NCI-H2227 treated with DMSO at 0.1 percent for 48 hours (cell line): ENCODE data around the gene C3.

Source experiments
- DNase-seq: peaks from one replicate; lab custom pipeline; 2025; lab: John Stamatoyannopoulos, UW

C3 gene

DNA sequence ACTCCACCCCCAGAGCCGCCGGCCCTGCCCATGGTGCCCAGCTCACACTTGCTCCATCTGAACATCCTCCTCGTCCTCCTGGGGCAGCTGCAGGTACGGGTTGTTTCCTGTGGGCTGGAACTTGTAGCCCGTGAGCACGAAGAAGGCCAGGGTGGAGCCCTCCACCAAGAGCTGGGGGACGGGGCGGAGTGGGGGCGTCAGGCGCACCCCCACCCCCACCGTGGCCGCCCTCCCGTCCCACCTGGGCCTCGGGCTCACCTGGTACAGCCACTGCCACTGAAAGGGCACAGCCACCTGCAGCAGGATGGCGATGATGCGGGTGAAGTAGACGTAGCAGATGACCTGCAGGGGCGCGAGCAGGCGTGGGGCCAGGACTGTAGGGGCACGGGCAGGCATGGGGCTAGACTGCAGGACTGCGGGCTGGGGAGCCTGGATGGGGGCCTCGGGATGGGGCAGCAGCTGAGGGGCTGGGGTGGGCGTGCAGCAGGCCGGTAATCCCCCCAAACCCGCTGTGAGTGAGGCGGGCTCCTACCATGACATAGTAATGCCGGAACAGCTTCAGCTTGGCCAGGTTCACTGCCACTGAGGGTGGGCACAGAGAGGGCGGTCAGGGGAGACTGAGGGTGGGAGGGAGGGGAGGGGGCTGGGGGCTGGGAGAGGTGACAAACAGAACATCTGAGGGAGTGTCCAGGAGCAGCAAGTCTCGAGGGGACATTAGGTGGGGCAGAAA is 10.7 kb upstream of the C3 start:
- no peak for DNase-seq

DNA sequence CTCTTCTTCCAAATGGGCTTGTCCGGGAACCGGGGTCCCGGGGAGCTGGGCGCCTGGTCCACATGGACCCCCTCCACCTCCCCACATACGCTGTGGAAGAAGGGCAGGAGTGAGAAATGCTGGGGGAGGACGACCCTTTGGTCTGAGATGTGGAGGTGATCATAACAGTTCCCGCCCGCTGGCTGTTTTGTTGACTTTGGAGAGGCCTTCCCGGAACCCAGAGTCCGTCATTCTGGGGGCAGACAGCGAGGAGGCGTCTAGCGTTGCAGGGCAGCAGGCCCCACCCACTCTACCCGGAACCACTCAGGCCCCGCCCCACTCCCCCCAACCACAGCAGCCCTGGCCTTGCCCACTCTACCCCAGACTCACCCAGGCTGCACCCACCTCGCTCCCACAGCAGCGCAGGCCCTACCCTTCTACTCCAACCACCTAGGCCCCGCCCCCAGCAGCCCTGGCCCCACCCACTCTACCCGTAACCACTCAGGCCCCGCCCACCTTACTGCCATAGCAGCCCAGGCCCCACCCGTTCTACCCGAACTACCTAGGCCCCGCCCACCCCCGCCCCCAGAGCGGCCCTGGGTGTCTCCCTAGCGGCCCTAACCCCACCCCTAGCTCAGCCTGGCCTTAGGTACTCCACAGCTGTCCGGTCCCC is 9.8 kb upstream of the C3 start:
- no peak for DNase-seq

DNA sequence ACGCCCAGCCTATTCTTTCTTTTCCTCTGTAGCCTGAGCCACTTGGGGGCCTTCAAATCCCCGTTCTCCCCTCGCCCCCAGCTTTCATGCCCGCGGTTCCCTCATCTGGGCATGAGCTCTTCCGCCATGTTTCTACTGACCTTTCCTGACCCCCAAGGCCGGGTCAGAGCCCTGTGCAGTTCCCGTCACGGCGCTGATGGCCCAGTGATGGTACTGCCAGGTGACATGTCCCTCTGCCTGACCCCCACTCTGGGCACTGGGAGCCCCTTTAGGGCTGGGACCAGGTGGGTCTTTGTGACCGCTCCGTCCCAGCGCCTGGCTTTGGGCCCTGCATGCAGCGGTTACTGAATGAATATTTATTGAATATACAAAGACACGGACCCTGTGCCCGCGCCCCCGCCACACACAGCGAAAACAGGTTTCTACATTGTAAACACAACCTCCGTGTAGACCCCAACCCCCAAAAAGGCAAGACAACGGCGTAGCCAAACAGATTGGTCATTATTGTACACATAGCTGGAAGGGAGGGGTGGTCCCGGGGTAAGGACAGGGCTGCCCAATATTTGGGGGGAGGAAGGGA is 9.2 kb upstream of the C3 start:
- no peak for DNase-seq

DNA sequence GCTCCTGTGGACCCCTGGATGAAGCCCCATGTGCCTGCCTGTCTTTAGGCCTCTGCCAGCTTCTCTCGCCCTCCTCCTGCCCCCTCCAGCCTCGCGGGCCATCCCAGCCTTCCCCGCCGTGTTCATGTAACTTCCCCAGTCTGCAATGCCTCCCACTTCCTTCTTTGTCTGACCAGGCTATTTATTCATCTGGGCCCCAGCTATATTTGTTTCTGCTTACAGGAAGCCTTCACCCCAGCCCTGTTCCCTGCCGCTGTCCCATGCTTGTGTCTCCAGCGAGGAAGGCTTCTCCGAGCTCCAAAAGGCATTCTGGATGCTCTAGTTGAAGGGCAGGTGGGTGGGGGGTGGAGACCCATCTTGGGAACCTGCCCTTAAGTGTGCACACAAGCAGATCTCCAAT is 7.9 kb upstream of the C3 start:
- no peak for DNase-seq

DNA sequence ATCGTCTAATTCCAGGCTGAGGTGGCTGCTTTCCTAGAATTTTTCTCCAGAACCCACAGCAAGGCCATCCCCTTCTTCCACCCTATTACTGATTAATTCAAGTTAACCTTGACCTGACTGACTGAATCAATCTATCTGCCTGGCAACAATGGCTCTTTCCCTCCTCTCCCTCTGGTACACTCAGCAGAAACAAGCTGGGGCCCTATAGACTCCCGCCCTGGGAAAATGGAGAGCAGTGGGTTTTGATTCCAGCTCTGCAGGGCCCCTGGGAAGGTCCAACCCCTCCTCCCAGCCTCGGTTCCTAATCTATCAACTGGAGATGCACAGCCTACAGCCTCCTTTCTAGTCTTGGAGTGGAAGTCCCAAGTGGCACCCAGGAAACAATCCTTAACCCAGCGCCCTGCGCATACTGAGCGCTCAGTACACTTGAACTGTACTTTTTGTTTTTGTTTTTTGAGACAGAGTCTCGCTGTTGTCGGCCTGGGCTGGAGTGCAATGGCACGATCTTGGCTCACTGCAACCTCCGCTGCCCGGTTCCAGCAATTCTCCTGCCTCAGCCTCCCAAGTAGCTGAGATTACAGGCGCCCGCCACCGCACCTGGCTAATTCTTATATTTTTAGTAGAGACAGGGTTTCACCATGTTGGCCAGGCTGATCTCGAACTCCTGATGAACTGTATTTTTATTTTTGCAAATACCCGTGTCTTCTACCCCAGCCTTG is 5.2 kb upstream of the C3 start:
- no peak for DNase-seq

DNA sequence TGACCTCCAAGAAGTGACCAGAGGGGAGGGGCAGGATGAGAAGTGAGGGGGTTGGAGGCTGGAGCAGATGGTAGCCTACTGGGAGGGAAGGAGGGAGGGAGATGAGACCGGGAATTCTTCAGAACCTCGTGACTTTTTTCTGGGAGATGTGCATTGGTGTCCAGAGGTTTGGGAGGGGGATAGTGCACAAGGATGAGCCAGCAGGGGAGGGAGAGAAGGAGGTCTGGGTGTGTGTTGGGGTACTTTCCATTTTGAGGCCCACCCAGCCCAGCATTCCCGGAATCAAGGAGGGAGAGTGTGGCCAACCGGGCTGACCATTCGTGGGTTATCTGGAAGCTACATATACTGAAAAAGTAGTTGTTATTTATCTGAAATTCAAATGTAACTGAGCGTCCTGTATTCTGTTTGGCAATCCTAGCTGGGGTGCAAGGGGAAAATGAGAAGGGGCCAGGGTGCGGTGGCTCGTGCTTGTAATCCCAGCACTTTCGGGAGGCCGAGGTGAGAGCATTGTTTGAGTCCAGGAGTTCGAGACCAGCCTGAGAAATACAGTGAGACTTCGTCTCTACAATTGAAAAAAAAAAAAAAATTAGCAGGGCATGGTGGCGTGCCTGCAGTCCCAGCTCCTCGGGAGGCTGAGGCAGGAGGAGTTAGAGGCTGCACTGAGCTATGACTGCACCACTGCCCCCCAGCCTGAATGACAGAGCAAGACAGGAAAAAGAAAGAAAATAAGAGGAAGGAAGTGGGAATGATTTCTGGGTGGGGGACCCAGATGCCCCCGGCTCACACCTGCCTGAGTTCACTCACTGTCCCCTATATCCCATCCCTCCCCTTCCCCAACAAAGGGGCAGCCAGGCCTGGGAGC is 4.4 kb upstream of the C3 start:
- DNase-seq = no peak

DNA sequence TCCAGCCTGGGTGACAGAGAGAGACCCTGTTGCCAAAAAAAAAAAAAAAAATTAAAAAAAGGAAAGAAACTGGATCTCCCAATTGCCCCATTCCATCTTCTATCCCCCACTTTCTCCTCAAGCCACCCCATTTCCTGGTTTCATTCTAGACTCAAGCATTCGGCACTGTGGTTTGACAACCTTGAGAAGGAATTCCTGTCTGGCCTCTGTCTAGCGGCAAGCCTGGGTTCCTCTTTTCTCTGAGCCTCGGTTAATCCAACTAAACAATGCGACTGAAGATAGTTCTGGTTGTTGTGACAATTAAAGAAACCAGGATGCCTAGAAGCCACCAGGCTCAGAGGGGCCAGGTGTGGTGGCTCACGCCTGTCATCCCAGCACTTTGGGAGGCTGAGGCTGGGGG is 3.3 kb upstream of the C3 start:
- no peak for DNase-seq

DNA sequence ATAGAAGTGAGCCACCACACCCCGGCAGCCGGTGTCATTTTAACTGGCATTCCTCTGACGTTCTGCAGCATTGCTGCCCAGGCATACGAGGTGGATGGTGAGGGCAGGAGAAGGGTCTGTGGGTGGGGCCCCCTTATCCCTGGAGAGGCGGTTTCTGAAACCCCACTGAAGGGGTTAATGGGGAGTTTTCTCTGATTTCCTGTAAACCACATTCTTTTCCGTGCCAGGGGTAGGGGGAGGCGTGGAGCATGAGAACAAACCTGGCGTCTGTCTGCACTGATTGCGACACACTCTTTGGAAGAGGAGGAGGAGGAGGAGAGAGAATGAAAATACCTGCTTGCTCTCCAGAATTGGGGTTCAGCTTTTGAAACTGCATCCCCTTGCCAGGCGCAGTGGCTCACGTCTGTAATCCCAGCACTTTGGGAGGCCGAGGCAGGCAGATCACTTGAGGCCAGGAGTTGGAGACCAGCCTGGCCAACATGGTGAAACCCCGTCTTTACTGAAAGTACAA is 2.7 kb upstream of the C3 start:
- DNase-seq = no peak

DNA sequence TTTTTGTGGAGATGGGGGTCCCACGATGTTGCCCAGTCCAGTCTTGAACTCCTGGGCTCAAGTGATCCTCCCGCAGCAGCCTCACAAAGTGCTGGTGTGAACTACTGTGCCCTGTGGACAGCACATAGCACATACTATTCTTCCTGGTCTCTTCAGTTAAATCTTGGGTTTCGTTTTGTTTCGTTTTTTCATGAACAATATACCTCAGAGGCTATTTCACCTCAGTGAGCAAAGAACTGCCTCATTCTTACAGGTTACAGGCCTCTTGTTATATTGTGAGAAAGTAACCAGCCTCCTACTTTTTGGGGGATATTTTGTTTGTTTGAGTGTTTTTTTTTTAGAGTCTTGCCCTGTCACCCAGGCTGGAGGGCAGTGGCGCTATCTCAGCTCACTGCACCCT is 1.3 kb upstream of the C3 start:
- no peak for DNase-seq

DNA sequence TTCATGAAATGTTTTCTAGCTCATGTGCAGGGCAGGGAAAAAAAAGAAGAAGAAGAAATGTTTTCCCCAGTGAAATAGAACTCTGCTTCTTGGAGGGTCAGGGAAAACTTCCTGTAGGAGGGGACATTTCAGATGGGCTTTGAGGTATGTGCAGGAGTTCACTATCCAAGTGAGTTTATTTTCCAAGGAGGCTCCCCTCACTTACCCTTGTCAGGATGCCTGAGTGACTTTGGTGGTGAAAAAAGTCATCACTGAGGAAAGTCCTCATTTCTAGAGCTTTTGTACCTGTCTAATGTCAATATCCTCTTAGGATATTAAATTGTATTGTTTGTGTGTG is 656 bp upstream of the C3 start:
- no peak for DNase-seq

DNA sequence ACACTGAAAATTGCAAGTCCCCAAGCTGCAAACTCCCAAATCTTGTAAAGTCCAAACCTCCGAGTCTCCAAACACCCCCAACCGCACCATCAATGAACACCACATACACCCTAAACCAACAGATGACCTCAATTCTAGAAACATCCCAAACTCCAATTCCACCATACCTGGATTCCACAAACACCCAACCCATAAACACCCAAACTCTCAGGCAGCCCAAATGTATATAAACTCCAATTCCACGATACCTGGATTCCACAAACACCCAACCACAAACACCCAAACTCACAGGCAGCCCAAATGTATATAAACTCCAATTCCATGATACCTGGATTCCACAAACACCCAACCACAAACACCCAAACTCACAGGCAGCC is 470 bp downstream of the C3 start:
- no peak for DNase-seq

DNA sequence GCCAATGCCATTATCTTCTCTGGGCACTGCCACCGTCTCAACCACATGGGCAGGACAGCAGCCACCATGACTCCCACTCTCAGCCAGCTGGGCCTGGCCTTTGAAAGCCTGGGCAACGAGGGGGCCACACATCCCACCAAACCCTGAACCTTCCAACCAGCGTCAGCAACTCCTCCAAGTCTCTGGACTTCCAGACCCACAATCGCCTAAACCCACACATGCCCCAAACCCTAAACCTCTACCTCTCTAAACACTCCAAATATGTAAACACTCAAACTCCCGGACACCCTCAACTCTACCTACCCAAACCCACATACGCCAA is 949 bp downstream of the C3 start:
- no peak for DNase-seq

DNA sequence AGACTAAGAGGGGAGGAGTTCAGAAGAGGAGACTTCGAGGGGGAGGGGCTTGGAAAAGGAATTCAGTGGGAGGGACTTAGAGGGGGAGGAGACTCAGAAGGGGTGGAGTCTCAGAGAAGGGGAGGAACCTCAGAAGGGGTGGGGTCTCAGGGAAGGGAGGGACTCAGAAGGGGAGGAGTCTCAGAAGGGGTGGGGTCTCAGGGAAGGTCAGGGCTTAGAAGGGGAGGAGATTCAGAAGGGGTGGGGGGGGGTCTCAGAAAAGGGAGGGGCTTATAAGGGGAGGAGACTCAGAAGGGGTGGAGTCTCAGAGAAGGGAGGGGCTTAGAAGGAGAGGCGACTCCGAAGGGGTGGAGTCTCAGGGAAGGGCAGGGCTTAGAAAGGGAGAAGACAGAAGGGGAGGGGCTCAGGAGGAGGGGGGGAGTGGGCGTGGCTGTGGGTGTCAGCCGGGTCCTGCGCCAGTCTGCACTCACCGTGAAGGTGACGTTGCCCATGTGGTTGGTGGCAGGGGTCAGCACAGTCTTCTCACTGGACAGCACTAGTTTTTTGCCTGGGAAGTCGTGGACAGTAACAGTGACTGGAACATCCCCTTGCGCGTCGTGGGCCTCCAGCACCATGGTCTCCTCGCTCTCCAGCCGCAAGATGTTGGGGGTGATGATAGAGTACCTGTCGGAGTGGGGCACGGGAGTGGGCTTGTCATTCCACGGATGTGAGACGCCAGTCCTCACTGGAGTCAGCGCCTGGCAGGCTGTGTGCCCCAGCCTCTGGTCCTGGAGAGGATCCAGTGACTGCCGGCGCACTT is 1.5 kb downstream of the C3 start:
- DNase-seq = no peak

DNA sequence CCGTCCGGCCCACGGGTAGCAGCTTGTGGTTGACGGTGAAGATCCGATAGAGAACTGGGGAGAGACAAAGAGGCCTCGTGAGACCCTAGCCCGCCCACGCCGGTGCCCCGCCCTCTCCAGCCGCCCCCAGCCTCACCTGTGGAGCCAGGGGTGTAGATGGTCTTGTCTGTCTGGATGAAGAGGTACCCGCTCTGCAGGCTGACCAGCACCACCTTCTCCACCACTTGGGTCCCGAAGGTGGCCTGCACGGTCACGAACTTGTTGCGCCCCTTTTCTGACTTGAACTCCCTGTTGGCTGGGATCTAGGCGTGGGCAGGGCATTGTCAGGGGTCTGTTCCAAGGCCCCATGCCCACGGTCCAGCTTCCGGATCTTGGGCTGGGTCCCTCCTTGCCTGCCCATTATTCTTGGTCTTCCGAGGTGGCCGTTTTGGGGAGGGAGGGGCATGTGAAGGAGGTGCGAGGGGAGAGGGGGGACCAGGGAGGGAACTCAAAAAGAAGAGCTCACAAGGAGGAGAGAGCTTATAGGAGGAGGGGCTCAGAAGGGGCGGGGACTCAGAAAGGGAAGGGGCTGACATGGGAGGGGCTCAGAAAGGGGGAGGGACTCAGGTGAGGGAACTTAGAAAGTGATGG is 2.2 kb downstream of the C3 start:
- no peak for DNase-seq

DNA sequence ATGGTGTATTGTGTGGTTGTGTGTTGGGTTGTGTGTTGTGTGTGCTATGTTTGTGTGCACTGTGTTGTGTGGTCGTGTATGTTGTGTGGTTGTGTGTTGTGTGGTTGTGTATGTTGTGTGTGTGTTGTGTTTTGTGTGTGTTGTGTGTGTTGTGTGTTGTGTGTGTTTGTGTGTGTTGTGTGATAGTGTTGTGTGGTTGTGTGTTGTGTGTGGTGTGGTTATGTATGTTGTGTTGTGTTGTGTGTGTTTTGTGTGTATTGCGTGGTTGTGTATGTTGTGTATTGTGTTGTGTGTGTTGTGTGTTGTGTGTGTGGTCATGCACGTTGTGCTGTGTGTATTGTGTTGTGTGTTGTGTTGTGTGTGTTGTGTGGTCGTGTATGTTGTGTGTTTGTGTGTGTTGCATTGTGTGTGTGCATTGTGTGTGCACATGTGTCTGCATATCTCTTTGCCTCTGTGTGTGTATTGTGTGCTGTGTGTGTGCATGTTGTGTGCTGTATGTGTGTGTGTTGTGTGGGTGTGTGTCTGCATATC is 2.9 kb downstream of the C3 start:
- DNase-seq = no peak

DNA sequence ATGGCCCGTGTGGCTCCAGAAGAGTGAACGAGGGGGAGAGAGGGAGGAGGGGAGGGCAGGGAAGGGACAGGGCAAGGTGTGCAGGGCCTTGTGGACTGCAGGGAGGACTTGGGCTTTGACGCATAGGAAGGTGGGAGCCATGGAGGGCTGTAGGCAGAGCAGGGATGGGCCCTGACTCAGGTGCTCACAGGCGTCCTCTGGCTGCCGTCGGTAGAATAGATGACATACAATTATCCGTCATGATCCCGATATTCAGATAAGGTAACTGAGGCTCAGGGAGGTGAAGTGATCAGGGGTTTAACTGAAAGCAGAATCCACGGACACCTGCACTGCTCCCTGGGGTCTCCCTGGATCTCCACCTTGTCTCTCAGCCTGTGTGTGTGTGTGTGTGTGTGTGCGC is 3.4 kb downstream of the C3 start:
- DNase-seq = no peak

DNA sequence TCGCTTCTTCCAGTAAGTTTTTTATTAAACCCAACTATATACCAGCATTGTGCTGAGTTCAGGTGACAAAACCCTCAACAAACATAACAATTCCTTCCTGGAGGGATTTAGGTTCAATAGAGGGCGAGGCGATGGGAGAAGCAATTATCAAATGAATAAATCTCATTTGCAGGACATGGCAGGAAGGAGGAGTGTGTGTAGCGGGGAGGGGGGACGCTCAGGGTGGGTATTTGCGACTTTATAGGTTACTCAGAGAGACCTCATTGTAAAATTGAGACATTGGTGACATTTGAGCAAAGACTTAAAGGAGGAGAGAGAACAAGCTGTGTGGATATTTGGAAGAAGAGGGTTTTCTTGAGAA is 3.9 kb downstream of the C3 start:
- DNase-seq = no peak

DNA sequence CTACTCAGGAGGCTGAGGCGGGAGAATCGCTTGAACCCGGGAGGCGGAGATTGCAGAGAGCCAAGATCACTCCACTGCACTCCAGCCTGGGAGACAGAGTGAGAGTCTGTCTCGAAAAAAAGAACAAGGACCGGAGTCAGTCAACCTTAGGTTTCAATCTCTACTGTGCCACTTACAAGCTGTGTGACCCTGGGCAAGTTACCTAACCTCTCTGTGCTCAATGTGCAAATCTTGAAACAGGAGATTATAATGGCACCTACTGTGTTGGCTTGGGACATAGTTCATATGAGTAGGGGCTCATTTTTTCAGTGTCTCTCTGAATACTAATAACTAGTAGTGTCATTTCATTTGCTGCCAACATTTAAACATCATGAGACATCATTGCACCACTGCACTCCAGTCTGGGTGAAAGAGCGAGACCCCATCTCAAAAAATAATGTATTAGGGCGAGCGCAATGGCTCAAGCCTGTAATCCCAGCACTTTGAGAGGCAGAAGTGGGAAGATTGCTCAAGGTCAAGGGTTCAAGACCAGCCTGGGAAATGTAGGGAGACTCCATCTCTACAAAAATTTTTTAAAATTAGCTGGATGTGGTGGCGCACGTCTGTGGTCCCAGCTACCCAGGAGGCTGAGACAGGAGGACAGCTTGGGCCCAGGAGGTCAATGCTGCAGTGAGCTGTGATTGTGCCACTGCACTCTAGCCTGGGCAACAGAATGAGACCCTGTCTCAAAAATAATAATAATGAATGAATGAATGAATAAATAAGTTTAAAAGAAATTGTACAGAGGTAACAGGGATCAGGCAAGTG is 5.5 kb downstream of the C3 start:
- DNase-seq = no peak

DNA sequence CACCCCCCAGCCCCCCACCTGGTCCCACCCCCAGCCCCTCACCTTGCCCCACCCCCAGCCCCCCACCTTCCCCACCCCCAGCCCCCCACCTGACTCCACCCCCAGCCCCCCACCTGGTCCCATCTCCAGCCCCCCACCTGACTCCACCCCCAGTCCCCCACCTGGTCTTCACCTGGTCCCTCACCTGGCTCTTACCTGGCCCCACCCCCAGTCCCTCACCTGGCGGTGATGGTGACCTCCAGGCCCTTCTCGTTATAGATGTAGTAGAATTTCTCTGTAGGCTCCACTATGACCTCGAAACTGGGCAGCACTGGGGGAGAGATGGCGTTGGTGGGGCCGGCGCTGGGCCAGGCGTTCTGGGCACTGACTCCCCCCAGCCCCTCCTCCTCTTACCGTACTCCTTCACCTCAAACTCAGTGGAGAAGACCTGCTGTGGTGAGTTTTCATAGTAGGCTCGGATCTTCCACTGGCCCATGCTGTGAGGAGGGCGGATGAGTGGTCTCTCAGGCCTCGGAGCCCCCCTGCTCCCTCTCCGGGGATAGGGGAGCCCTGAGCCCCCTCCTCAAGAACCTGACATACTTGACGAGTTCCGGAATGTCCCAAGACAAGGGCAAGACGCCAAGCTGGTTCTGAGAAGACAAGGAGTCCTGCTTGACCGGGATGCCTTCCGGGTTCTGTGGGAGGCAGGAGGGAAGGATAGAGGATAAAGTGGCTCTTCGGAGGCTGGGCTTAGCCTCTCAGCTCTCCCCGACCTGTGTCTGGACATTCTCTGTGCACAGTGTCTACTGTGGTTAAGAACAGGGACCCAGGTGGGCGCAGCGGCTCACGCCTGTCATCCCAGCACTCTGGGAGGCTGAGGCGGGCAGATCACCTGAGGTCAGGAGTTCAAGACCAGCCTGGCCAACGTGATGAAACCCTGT is 6.4 kb downstream of the C3 start:
- DNase-seq = no peak
